HepG2 (cell line): Measurements from ENCODE around the gene SEC14L5. TPM values are rescaled to one million over a fixed set of nuclear protein-coding genes. Genes with fewer than 3 reads are reported as not detected.

Source experiments
- ARID4A ChIP-seq: sonication (generic); formaldehyde crosslinking; IDR thresholded peaks from 2 replicates; pipeline ENCODE4 v1.5.0; 2020; ENCODE audit warnings: mild to moderate bottlenecking, missing genetic modification reagents, borderline replicate concordance
- DNMT3B ChIP-seq: conservative IDR thresholded peaks from 2 replicates; pipeline ENCODE4 v1.6.1; 2016; ENCODE audit warnings: missing biosample characterization, control low read depth
- FIP1L1 ChIP-seq: fragments of 200-400 bp; formaldehyde crosslinking; IDR thresholded peaks from 2 replicates; pipeline ENCODE4 v1.6.1; 2018; ENCODE audit warnings: low read depth, mild to moderate bottlenecking, low read length, moderate library complexity, borderline replicate concordance; ENCODE audit not compliant: insufficient read depth
- FOXP1 ChIP-seq, 2 experiments: fragments of 450-650 bp in 1 of 2; IDR thresholded peaks; 2 replicates each; pipeline ENCODE4 v1.6.1; 2017 to 2018; ENCODE audit warnings: antibody characterized with exemption in 1 of 2
- HOXA3 ChIP-seq: sonication (generic); formaldehyde crosslinking; IDR thresholded peaks from 2 replicates; pipeline ENCODE4 v1.5.0; 2020; ENCODE audit warnings: missing genetic modification reagents
- PLSCR1 ChIP-seq: sonication (generic); formaldehyde crosslinking; IDR thresholded peaks from 2 replicates; pipeline ENCODE4 v1.5.0; 2020; ENCODE audit warnings: missing genetic modification reagents, mild to moderate bottlenecking, borderline replicate concordance
- POGK ChIP-seq: sonication (generic); formaldehyde crosslinking; conservative IDR thresholded peaks from 2 replicates; pipeline ENCODE4 v1.8.0; 2022; ENCODE audit warnings: mild to moderate bottlenecking, moderate library complexity, missing genetic modification reagents
- SALL1 ChIP-seq: sonication (generic); formaldehyde crosslinking; IDR thresholded peaks from 2 replicates; pipeline ENCODE4 v1.8.0; 2022; ENCODE audit warnings: mild to moderate bottlenecking, missing genetic modification reagents
- SMC3 ChIP-seq: IDR thresholded peaks from 2 replicates; pipeline ENCODE4 v1.6.1; 2011; ENCODE audit warnings: low read length, improper control_type of control experiment
- SMYD3 ChIP-seq: sonication (generic); formaldehyde crosslinking; IDR thresholded peaks from 2 replicates; pipeline ENCODE4 v1.8.1; 2023; ENCODE audit warnings: mild to moderate bottlenecking, missing genetic modification reagents
- SOX6 ChIP-seq, 2 experiments: fragments of 450-650 bp in 1 of 2; sonication (generic) in 1 of 2; formaldehyde crosslinking in 1 of 2; IDR thresholded peaks; 2 replicates each; pipeline versions ENCODE4 v1.4.0 to v1.6.1; 2017 to 2020; ENCODE audit warnings: antibody characterized with exemption in 1 of 2, mild to moderate bottlenecking in 1 of 2, missing genetic modification reagents in 1 of 2
- THYN1 ChIP-seq: sonication (generic); formaldehyde crosslinking; IDR thresholded peaks from 2 replicates; pipeline ENCODE4 v1.8.1; 2023; ENCODE audit warnings: low read depth, mild to moderate bottlenecking, moderate library complexity, missing genetic modification reagents, borderline replicate concordance
- ZIK1 ChIP-seq: sonication (generic); formaldehyde crosslinking; IDR thresholded peaks from 2 replicates; pipeline ENCODE4 v1.5.0; 2020; ENCODE audit warnings: mild to moderate bottlenecking, low read depth, missing genetic modification reagents, borderline replicate concordance
- ZNF234 ChIP-seq: sonication (generic); formaldehyde crosslinking; conservative IDR thresholded peaks from 2 replicates; pipeline ENCODE4 v1.5.1; 2020; ENCODE audit warnings: mild to moderate bottlenecking, missing genetic modification reagents
- ZNF33B ChIP-seq: sonication (generic); formaldehyde crosslinking; IDR thresholded peaks from 2 replicates; pipeline ENCODE4 v1.5.1; 2020; ENCODE audit warnings: mild to moderate bottlenecking, missing genetic modification reagents
- ZNF350 ChIP-seq: sonication (generic); formaldehyde crosslinking; IDR thresholded peaks from 2 replicates; pipeline ENCODE4 v1.4.0; 2020; ENCODE audit warnings: mild to moderate bottlenecking, low read depth, missing genetic modification reagents, borderline replicate concordance
- polyA plus RNA-seq, 8 experiments: library from polyadenylated mRNA; depleted of rRNA in 3 of 8; stranded (reverse) in 7 of 8; unstranded in 1 of 8; fragments of >200 nt; fragmentation: Illumina TruSeq in 4 of 8; extraction: Trizol in 4 of 8; gene quantifications; 2 replicates each; pipeline versions ENCODE4 v1.2.1 to v1.2.3, GENCODE V29; 2011 to 2016; ENCODE audit warnings: low read depth in 4 of 8, missing spikeins in 1 of 8, mixed read lengths in 1 of 8; ENCODE audit not compliant: insufficient read depth in 1 of 8
- total RNA-seq, 5 experiments: library from RNA; depleted of rRNA; stranded (reverse); fragments of >200 nt; fragmentation: Illumina TruSeq; extraction: Trizol; gene quantifications; 2 replicates each; pipeline ENCODE4 v1.2.3, GENCODE V29; 2016; ENCODE audit warnings: low read depth in 1 of 5
- TF ChIP-seq, protein P1 (sequence below): sonication (generic); formaldehyde crosslinking; IDR thresholded peaks from 2 replicates; pipeline ENCODE4 v1.9.0; 2021; ENCODE audit warnings: missing genetic modification reagents, mild to moderate bottlenecking, borderline replicate concordance

Gene SEC14L5
- total and polyA plus RNA-seq, 2 of the 13 experiments (the other 11 are each of a cell fraction or from before 2014, with no cell fraction given) = 0.40 to 0.42 TPM

DNA sequence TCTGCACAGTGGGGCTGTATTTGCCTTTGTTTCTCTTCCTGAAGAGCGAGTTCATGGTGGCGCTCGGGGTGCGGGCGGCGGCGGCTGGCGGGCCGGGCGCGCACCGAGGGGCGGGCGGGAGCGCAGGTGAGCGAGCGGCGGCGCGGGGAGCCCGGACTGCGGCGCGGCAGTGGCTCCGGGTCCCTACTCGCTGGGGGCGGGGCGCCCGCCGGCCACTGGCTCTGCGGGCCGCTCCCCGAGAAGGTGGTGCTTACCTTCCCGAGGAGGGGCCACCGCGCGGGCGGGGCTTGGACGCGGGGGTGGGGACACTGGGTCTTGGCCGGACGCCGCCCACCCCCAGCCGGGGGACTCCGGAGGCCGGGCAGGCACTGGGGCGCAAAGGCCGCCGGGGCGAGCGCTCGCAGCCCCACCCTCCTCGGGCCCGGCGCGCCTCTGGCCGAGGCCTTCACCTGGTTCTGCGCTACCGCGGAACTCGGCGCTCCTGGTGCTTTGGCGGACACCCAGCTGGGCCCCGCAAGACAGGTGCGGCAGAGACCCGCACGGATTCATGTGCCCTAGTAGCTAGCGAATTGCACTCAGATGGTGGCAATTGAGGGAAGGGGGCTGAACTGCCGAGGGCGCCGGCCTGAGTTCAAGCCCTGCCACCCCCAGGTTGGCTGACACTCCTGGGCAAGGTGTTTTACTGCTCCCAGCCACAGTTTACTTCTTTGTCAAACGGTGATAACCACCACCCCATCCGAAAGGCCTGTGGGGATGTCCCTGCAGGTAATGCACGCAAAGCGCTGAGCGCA lies 20.9 kb upstream of the SEC14L5 start, which contains the start of gene PPL (continued):
- TF ChIP-seq SMYD3 (no peak), SALL1 (CRISPR knock-in tag) (peak; percentile 73), DNMT3B (CRISPR knock-in tag) (no peak), ZNF33B (CRISPR knock-in tag) (no peak), SOX6 (IDR thresholded peaks at IDR 0.05) (no peak), SOX6 (CRISPR knock-in tag; IDR thresholded peaks at IDR 0.05) (no peak; the same call in none of the 2 replicates), ZNF234 (CRISPR knock-in tag) (no peak), ARID4A (CRISPR knock-in tag) (peak; percentile 76), ZNF350 (CRISPR knock-in tag) (no peak), ZIK1 (CRISPR knock-in tag) (no peak), SMC3 (no peak), PLSCR1 (CRISPR knock-in tag) (no peak), FOXP1 (IDR thresholded peaks at IDR 0.05) (no peak), FOXP1 (CRISPR knock-in tag; IDR thresholded peaks at IDR 0.05) (no peak), HOXA3 (CRISPR knock-in tag) (peak; percentile 30; the same call in 1 of the 2 replicates), POGK (CRISPR knock-in tag) (peak; percentile 69; the same call in 1 of the 2 replicates), FIP1L1 (no peak), THYN1 (no peak)
- TF ChIP-seq, protein P1, sequence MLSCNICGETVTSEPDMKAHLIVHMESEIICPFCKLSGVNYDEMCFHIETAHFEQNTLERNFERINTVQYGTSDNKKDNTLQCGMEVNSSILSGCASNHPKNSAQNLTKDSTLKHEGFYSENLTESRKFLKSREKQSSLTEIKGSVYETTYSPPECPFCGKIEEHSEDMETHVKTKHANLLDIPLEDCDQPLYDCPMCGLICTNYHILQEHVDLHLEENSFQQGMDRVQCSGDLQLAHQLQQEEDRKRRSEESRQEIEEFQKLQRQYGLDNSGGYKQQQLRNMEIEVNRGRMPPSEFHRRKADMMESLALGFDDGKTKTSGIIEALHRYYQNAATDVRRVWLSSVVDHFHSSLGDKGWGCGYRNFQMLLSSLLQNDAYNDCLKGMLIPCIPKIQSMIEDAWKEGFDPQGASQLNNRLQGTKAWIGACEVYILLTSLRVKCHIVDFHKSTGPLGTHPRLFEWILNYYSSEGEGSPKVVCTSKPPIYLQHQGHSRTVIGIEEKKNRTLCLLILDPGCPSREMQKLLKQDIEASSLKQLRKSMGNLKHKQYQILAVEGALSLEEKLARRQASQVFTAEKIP = no peak
